ENCODE measurements around the gene COA5.

- TF ChIP-seq CTCF (conservative IDR thresholded peaks at IDR 0.05; ENCODE audit: low read length) (no peak), EZH2phosphoT487 (IDR thresholded peaks at IDR 0.05; ENCODE audit: borderline replicate concordance, low read depth, low read length) (no peak)
Measured at GRCh38 chr2:98565286-98565860, 42.9 kb downstream of the COA5 start.
